Measurements from ENCODE around the gene ATE1. TPM values are rescaled to one million over a fixed set of nuclear protein-coding genes. Genes with fewer than 3 reads are reported as not detected.
A peak's percentile ranks its signal among the peaks of the same experiment; 100 is the strongest.

The ATE1 gene
- total and polyA plus RNA-seq, 7 donors = 12.5 to 49.6 (median 31.4) TPM

DNA sequence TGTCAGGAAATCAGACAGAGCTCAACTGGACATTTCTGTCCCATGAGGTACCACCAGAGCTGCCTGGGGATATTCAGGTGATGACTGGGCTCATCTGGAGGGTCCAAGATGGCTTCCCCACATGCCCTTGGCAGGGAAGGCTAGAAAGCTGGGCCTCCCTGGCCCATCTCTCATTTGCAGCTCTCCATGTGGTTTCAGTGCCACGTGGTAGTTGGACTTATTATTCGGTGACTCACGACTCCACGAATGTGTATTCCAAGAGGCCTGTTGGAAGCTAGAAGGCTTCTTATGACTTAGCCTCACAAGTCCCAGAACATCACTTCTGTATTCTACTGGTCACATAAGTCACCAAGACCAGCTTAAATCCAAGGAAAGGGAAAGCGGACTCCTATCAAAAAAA is 24.4 kb upstream of the ATE1 start:
- Histone ChIP-seq H3K4me3 (no peak overlapping the region), H3K27ac (no peak overlapping the region), H3K4me1 (peaks cover 0 to 19% (median 17%) of the 10 kb centered on the region in 4 donors), H3K36me3 (peaks cover 0 to 32% (median 14%) of the 10 kb centered on the region in 4 donors), H3K9me3 (no peaks in the 10 kb centered on the region), H3K27me3 (no peaks in the 10 kb centered on the region)
- intact Hi-C loops (cut with DNase I) = no loop called here
- 94 to 96% methylated on average over 5 of the region's 5 CpGs for WGBS, 2 donors
- no peak for DNase-seq
- TF ChIP-seq, protein P1, sequence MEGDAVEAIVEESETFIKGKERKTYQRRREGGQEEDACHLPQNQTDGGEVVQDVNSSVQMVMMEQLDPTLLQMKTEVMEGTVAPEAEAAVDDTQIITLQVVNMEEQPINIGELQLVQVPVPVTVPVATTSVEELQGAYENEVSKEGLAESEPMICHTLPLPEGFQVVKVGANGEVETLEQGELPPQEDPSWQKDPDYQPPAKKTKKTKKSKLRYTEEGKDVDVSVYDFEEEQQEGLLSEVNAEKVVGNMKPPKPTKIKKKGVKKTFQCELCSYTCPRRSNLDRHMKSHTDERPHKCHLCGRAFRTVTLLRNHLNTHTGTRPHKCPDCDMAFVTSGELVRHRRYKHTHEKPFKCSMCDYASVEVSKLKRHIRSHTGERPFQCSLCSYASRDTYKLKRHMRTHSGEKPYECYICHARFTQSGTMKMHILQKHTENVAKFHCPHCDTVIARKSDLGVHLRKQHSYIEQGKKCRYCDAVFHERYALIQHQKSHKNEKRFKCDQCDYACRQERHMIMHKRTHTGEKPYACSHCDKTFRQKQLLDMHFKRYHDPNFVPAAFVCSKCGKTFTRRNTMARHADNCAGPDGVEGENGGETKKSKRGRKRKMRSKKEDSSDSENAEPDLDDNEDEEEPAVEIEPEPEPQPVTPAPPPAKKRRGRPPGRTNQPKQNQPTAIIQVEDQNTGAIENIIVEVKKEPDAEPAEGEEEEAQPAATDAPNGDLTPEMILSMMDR (IDR thresholded peaks at IDR 0.05) = no peak
- no peak for TF ChIP-seq POLR2A (IDR thresholded peaks at IDR 0.05)
- TF ChIP-seq POLR2AphosphoS5 (IDR thresholded peaks at IDR 0.05) = no peak
- TF ChIP-seq EP300 (IDR thresholded peaks at IDR 0.05) = no peak

- H3K36me3 ChIP-seq = peaks cover 0 to 7% (median 0%) of the 10 kb centered on the region in 4 donors
- 89 to 93% methylated on average over 3 of the region's 3 CpGs for WGBS, 2 donors
- H3K27me3 ChIP-seq = no peaks in the 10 kb centered on the region
- TF ChIP-seq POLR2AphosphoS5 (IDR thresholded peaks at IDR 0.05) = no peak
- no peak for TF ChIP-seq EP300 (IDR thresholded peaks at IDR 0.05)
- TF ChIP-seq POLR2A (IDR thresholded peaks at IDR 0.05) = no peak
- TF ChIP-seq, protein P1 (IDR thresholded peaks at IDR 0.05) = no peak
- DNase-seq = no peak
- H3K4me3 ChIP-seq = no peak overlapping the region
- no peaks in the 10 kb centered on the region for H3K9me3 ChIP-seq
- peaks cover 0 to 19% (median 17%) of the 10 kb centered on the region in 4 donors for H3K4me1 ChIP-seq
- intact Hi-C loops (cut with DNase I) = no loop called here
- peak overlapping the region in 1 of 4 donors; percentile 15 for H3K27ac ChIP-seq
Observed at GRCh38 chr10:121949451-121949850, 21.6 kb upstream of the ATE1 start.

GRCh38 chr10:121949049-121949448 is 21.2 kb upstream of the ATE1 start:
- peaks cover 0 to 22% (median 19%) of the 10 kb centered on the region in 4 donors for H3K4me1 ChIP-seq
- no peaks in the 10 kb centered on the region for H3K27me3 ChIP-seq
- no peak for TF ChIP-seq EP300 (IDR thresholded peaks at IDR 0.05)
- TF ChIP-seq POLR2AphosphoS5 (IDR thresholded peaks at IDR 0.05) = no peak
- no peak for TF ChIP-seq POLR2A (IDR thresholded peaks at IDR 0.05)
- TF ChIP-seq, protein P1 (IDR thresholded peaks at IDR 0.05) = no peak
- DNase-seq = no peak
- no peaks in the 10 kb centered on the region for H3K9me3 ChIP-seq
- 59 to 62% methylated on average over 2 of the region's 2 CpGs for WGBS, 2 donors
- H3K36me3 ChIP-seq = peaks cover 0 to 3% (median 0%) of the 10 kb centered on the region in 4 donors
- no peak overlapping the region for H3K4me3 ChIP-seq
- H3K27ac ChIP-seq = peak overlapping the region in 1 of 4 donors; percentile 15
- intact Hi-C loops (cut with DNase I) = no loop called here

DNA sequence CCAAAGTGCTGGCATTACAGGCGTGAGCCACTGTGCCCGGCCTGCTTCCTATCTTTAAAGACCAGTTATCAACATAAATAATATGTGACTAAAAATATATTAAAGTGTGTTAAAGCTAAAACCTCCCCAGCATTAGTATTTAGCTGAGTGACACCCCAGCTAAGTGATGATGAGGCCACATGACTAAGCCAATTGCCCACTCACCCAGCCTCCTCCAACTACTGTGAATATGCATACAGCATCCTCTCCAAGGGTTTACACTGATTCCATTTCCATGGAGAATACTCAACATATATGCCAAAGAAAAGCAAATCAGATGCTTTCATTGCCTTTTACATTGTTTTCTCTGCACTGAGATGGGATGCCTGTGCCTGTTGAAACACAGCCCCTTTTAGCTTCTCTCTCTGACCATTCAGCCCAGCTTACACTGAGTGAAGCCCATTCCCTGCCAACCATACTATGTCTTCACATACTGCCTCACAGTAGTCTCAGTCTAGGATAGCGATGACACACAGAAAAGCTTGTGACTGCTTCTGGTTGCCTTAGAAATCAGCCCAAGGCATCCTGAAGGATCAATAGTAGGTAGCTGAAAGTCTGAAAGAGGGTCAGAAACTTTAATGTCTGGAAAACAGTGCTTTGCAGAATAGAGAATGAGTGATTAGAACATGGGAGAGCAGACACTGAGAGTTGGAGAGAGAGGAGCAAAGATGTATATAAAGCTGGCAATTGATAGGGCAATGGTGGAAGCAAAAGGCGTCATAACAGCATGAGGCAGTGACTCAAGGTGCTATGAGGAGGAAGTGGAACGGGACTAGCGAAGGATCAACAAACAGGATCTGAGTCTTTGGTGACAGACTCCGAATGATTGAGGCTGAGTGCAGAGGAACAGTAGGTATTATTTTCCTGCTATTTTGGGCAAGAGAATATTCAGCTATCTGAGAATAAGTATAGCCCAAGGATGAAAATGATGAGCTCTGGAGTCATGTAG is 19.8 kb upstream of the ATE1 start:
- H3K9me3 ChIP-seq = no peaks in the 10 kb centered on the region
- intact Hi-C loops (cut with DNase I) = no loop called here
- WGBS, 2 donors = 69 to 81% methylated on average over 7 of the region's 7 CpGs
- TF ChIP-seq, protein P1 (IDR thresholded peaks at IDR 0.05) = no peak
- TF ChIP-seq POLR2A (IDR thresholded peaks at IDR 0.05) (no peak), EP300 (IDR thresholded peaks at IDR 0.05) (no peak), POLR2AphosphoS5 (IDR thresholded peaks at IDR 0.05) (no peak)
- DNase-seq = no peak
- peaks cover 0 to 36% (median 31%) of the 10 kb centered on the region in 4 donors for H3K4me1 ChIP-seq
- no peak overlapping the region for H3K27ac ChIP-seq
- H3K36me3 ChIP-seq = no peaks in the 10 kb centered on the region
- no peak overlapping the region for H3K4me3 ChIP-seq
- no peaks in the 10 kb centered on the region for H3K27me3 ChIP-seq

Data from sigmoid colon (tissue), 7 donors.